NCI-H748 (cell line): ENCODE measurements around the gene BTRC.
"Not testable (repeated sequence)": the region's sequence is repeated elsewhere in the genome, so short reads cannot be mapped to it uniquely, and the experiment has no call there.

Source experiments
- DNase-seq: peaks from one replicate; lab custom pipeline; 2025; ENCODE audit not compliant: unreplicated experiment; lab: John Stamatoyannopoulos, UW

The BTRC gene

GRCh38 chr10:101577121-101577871 is 223.3 kb downstream of the BTRC start:
- DNase-seq: no peak

DNA sequence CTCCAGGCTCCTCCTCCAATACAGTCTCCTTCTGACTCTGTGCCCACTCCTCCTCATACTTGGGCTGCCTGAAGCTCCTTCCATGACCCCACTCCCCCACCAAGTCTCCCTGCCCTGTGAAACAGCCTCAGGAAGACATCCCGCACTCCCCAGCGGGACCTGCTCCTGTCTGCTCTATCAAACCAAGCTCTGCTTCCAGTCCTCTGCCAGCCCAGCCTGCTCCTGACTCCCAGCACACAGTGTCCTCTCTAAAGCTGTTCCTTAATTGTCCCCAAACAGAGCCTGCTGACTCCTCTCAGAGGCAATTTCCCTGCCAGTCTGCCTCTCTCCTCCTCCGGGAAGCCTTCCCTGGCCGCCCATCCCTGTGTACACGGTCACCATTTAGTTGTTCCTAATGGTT is 224.2 kb downstream of the BTRC start:
- no peak for DNase-seq

GRCh38 chr10:101578803-101579515 is 225.0 kb downstream of the BTRC start:
- DNase-seq: no peak

GRCh38 chr10:101579516-101579870 is 225.5 kb downstream of the BTRC start:
- no peak for DNase-seq

GRCh38 chr10:101580486-101581399 is 226.8 kb downstream of the BTRC start:
- no peak for DNase-seq

- DNase-seq: no peak
These were observed 231.9 kb downstream of the BTRC start for GRCh38 chr10:101585841-101586240.

DNA sequence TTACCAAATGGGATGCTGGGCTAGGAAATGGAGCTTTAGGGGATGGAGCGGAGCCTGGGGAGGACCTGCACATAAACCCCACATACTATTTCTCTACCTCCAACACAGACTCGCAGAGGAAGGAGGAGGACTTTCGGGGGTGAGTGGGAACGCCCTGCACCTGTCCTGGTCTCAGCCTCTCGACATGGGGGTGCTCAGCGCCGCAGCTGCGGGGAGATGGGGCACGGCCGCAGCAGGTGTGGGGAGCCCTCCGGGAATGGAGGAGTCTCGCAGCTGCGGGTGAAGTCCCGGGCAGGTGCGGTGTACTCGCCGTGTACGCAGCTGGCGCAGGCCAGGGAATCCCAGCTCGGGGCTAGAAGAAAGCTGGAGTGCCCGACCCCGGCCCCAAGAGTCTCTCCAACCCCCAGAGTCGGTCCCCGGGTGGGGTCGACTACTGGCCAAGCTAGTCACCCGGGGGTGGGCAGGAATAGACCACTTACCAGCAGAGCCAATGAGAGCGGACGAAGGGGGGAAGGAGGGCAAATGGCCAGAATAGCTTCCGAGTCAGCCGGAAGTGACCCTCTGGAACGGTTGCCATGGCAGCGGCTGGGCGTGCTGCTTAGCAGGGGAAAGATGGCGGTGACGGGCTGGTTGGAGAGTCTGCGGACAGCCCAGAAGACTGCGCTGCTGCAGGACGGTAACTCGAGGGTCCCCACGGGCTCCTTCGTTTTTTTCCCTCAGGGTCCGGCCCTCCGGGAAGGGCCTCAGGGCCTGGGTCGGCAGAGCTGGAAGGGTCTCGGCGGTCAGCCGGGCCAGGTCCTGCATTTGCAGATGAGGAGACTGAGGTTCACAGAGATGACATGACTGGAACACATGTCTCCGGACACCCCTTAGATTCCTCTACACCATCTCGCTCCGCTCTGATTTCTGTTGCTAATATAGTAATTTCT is 234.0 kb downstream of the BTRC start, which contains the start of the genes DPCD and POLL:
TSS of gene DPCD (plus strand) at position 597 of the 929 bp plus-strand sequence. CDS start at position 613, 16 bp downstream.
TSS of gene POLL (minus strand) at position 533 of the 929 bp plus-strand sequence. CDS start 897 bp downstream, outside the sequence.
- DNase-seq: peak; percentile 94

DNA sequence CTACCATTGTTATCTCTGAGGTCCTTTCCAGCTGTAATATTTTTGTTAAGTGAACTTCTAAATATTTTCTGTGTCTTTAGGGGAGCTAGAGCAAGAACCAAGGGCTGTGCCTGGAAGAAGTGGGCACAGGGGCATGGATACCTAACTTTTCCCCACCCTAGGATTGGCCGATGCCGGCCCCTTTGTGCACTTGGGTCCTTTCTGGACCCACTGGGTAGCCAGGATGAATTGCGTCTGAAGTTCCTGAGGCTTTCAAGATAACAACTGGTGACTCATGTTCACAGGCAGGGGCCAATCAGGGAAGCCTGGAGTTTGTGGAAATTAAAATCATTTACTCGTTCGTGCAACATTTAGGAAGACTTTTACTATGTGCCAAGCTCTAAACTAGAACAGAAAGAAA is 234.9 kb downstream of the BTRC start:
- DNase-seq: no peak

DNA sequence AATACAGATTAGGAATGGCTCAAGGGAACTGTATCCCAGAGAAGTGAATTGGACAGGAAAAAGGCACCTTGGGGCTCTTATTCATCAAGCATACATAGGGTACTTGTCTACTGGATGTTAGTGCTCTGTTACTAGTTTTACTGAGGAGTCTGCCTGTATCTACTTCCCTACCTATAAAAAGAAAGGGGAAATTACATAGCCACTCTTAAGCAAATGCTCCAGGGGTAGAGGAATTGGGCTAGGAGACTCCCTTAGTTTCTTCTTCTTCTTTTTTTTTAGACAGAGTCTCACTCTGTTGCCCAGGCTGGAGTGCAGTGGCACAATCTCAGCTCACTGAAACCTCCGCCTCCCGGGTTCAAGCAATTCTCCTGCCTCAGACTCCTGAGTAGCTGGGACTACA is 239.4 kb downstream of the BTRC start:
- DNase-seq: not testable (repeated sequence)

- DNase-seq: no peak
These were observed 241.8 kb downstream of the BTRC start for GRCh38 chr10:101595591-101596433.

DNA sequence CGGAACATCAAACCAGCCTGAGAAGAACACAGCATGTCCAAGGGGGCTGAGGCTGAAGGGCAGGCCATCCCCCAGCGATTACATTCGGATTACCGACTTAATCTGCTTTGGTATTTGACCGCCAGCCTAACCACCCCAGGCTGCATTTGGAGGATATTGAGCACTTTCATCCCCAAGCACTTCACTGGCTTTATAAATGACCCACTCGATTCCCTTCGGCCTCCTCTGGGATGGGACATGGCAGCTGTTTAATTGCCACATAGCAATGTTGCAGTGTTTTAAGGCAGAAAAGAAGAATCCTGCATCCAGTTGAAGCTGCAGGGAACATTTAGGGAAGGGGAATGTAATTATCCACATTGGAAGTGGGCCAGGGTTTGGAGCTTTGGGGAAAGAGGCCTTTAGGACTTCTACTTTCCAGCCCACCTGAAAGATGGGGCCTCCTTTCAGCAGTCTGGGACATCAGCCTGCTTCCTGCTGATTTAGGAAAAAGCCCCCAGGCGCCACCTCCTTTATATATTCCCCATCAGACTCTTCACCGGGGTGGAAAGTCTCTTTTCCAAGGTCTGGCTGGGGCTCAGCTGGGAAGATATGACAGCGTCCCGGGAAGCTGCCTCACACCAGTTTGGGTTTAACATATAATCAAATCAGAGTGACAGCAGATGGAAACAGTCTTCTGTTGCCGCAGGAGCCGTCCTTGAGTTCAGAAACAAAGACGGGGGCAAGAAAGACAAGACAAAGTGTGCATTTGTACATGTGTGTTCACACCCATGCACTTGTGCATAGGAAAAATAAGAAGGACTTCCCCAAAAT is 243.3 kb downstream of the BTRC start:
- no peak for DNase-seq

DNA sequence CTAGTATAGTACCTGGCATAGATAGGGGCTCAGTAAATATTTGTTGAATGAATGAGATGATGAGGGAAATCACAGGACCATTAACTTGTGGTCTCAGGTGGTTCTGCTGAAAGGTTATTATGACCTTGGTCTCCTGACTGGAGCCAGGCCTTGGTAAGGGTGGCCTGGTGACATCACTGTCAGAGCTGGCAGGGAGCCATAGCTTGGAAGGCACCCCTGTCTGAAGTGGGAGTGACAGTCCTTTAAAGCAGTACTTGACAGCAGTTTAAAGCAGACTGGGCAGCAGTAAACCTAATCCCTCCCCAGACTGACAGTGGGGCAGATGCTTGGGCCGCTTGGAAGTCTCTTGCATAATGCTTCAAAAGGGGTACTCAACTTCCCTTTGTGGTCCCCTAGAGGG is 247.6 kb downstream of the BTRC start:
- DNase-seq: peak; percentile 7

- DNase-seq: peak; percentile 73
These were observed 248.9 kb downstream of the BTRC start for GRCh38 chr10:101602761-101603398.
